OCI-LY1 (cell line): ENCODE data around the gene LRRC1.

Experiments used
- CTCF ChIP-seq: fragments of 200-600 bp; sonication (generic), shearing (Covaris generic); IDR thresholded peaks from 2 replicates; pipeline ENCODE4 v1.5.1; 2017; ENCODE audit warnings: mild to moderate bottlenecking, antibody characterized with exemption, low read length, moderate library complexity, mixed read lengths
- EZH2 ChIP-seq: fragments of 200-600 bp; sonication (generic), shearing (Covaris generic); IDR thresholded peaks from 2 replicates; pipeline ENCODE4 v1.8.0; 2017; ENCODE audit warnings: borderline replicate concordance, mixed run types, mild to moderate bottlenecking, antibody characterized with exemption, low read length, moderate library complexity, mixed read lengths

- TF ChIP-seq CTCF (no peak), EZH2 (no peak)
Measured at GRCh38 chr6:53829698-53830221, 35.0 kb downstream of the LRRC1 start.
